DMS53 treated with DMSO at 0.1 percent for 48 hours (cell line): ENCODE measurements around the gene CHAC1.
A peak's percentile ranks its signal among the peaks of the same experiment; 100 is the strongest.
"Not testable (repeated sequence)": the region's sequence is repeated elsewhere in the genome, so short reads cannot be mapped to it uniquely, and the experiment has no call there.

Experiments
- DNase-seq: peaks from one replicate; lab custom pipeline; 2025; ENCODE audit not compliant: unreplicated experiment; lab: John Stamatoyannopoulos, UW

CHAC1 gene

GRCh38 chr15:40936709-40937666 lies 16.3 kb upstream of the CHAC1 start:
- no peak for DNase-seq

DNA sequence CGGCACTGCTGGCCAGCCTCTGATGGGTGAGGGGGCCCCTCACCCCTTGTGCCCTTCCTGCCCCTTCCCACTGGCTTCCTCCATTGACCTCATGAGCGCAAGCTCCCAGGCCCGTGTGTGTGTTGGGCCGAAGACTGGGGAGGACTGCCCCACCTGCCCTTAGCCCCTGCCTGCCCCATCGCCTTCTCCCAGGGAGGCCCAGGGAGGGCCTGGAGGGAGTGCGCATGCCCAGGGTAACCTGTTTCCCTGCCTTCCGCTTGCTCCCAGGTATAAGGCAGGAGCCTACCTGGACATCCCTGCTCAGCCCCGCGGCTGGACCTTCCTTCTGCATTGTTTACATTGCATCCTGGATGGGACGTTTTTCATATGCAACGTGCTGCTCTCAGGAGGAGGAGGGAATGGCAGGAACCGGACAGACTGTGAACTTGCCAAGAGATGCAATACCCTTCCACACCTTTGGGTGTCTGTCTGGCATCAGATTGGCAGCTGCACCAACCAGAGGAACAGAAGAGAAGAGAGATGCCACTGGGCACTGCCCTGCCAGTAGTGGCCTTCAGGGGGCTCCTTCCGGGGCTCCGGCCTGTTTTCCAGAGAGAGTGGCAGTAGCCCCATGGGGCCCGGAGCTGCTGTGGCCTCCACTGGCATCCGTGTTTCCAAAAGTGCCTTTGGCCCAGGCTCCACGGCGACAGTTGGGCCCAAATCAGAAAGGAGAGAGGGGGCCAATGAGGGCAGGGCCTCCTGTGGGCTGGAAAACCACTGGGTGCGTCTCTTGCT lies 15.3 kb upstream of the CHAC1 start:
- DNase-seq = no peak

DNA sequence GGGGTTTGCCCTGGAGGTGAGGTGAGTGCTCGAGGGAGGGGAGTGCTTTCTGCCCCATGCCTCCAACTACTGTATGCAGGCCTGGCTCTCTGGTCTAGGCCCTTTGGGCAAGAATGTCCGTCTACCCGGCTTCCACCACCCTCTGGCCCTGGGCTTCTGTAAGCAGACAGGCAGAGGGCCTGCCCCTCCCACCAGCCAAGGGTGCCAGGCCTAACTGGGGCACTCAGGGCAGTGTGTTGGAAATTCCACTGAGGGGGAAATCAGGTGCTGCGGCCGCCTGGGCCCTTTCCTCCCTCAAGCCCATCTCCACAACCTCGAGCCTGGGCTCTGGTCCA lies 14.8 kb upstream of the CHAC1 start:
- no peak for DNase-seq

- no peak for DNase-seq
Observed at GRCh38 chr15:40940296-40940801, 12.9 kb upstream of the CHAC1 start.

- no peak for DNase-seq
Observed at GRCh38 chr15:40941068-40941527, 12.2 kb upstream of the CHAC1 start.

GRCh38 chr15:40941528-40942336 lies 11.5 kb upstream of the CHAC1 start:
- peak; percentile 84 for DNase-seq

DNA sequence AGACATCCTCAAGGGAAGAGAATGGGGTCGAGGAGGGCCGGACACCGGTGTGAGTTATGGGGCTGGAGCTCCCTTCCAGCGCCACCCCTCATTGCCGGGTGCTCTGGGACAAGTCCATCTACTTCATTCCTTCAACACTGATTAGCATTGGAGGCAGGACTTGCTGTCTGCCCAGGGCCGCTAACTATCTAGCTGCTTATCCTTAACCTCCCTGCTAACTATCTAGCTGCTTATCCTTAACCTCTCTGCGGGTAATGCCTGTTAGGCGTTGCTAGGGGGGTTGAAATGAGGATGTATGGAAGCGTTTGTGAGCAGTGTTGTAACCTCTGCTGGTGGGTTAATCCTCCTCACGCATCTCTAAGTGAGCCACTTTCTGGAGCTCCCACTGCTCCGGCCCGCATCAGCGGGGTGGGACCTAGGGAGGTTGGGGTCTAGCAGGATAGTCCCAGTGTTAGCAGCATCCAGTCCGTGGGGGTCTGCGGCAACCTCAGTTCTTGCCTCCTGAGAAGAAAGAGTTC lies 10.9 kb upstream of the CHAC1 start:
- no peak for DNase-seq

DNA sequence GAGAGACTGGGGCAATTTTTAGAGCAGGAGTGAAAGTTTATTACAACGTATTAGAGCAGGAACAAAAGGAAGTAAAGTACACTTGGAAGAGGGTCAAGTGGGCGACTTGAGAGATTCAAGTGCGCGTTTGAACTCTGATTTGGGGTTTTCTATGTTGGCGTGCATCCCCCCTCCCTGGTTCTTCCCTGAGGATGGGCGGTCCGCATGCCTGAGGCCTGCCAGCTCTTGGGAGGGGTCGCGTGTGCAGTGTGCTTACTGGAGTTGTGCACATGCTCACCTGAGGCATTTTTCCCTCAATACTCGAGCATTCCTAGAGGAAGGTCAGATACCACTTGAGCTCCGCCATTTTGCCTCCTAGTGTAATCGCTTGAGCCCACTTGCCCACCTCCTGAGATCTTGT lies 10.4 kb upstream of the CHAC1 start:
- no peak for DNase-seq

DNA sequence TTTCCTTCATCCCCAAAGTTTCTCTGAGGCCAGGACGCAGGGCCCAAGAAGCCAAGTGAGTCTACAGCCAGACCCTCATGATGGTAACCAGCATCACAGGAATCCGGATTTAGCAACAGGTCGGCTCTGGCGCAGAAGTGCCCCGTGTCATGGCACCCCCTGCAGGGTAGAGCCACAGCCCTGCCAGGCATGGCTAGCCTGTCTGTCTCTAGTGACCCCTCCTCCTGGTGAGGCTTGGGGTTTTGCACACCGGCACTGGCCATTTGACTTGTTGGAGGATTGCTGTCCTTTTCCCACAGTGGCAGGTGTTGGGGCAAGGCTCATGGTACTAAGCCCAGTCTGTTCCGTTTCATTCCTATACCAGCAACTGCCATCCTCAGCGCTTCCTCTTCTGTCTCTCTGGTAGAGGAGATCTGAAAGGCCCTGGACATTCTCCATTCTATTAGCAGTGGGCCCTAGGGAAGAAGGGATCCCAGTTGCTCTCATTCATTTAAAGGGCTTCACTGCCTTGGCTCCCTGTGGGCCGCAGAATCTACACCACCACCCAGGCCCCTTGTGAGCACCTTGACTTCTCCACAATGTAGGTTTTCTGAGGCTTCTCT lies 9.4 kb upstream of the CHAC1 start:
- DNase-seq = no peak

DNA sequence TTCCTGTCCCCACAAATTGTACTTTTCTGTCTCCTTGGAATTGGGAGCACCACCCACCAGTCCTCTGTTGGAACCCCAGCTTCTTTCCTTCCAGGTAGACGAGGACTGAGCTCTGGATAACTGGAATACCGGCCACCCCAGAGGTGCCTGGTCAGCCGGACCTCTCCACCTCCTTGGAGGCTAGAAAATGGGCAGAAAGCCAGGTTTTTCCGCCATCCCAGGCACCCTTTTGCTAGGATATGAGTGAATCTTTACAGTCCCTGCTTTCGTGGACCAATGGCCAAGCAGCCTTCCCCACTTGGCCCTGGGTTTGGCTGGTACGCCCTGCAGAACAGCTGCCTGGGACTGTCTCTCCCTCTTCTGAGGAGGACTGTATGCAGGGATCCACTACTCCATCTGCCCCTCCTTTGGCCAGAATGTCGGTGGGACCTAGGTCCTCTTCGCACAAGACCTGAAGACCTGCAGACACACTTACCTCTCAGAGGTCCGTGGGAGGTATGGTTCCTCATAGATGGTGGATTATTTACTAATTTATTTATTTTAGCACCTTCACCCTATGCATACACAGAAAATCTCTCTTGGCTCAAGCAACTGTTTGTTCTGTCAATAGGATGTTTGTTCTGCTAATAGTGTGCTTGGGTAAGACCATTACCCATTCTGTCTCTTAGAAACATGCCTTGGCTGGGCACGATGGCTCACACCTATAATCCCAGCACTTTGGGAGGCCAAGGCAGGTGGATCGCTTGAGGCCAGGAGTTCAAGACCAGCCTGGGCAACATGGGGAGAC lies 8.6 kb upstream of the CHAC1 start:
- peak; percentile 77 for DNase-seq

DNA sequence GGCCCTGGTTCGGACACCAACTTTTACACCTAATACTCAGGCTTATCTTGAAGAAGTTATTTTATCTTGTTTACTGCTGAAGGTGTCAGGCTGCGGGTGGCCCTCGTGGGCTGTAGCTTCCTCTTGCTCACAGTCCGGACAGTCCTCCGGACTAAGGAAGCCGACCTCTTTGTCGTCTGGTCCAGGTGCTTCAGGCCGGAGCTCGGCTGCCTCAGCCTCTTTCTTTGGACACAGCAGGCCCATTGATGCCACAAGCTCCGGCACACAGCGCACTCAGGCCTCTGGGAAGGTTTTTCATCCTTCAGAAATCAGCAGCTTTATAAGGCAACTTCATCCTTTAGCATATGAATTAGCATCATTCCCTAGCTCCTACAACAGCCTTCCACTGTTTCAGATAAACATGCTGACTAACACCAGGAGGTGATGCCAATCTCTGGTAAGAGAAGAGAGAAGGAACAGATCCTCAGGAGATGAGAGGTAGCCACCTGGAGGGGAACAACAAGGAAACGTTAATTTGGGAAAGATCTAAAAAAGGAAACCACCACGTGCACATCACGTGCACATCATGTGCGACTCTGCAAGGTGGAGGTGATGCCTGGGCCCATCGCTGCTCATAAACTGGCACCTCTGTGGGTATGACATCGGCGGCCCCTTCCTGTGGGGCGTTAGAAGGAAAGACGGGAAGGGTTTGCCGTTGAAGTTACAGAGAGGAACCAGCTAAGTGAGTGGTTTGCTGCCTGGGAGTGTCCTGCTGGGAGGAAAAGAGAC lies 4.4 kb upstream of the CHAC1 start:
- no peak for DNase-seq

DNA sequence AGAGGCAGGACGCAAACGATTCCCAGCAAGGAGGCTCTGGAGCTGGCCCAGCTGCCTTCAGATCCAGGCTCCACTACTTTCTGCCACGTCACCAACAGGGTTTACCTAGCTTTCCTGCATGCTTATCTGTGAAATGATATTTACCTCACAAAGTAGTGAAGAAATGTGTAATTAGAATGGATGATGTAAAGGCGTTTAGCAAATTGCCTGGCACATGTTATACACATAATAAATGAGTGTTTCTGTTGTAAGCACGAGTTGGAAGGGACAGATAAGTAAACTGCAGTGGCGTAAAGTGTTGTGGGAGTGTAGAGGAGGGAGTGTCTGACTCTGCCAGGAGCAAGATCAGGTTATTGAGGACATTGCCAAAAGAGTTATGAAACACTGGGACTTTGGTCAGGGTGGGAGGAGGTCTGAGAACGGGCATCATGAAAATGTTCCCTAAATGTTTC lies 3.5 kb upstream of the CHAC1 start:
- no peak for DNase-seq

GRCh38 chr15:40951764-40952163 lies 1.5 kb upstream of the CHAC1 start:
- DNase-seq = no peak

DNA sequence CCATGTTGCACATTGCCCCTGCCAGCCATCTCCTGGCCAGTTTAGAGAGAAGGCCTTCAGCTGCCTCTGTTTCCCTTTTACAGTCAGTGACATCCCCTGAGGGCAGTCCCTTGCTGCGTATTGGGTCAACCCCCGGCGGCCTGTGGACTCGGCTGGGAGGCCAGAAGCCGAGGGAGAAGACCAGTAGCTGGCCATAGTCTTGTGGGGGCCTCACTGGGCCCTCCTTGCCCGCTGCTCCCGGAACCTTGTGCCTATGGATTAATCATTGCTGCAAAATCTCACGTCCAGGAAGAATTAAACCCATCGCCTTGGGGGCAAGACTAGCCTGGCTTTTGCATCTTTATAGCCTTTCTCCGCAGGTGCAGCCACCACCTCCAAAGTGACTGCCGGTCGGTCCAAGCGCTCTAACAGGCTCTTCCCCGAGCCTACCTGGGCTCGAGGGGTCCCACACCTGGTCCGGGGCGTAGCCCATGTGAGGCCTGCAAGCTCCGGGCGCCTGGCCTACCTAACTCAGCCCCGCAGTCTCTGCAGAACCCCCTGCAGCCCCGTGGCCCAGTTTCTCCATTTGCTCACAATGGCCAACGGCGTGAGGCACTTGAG lies 870 bp upstream of the CHAC1 start:
- DNase-seq = no peak

DNA sequence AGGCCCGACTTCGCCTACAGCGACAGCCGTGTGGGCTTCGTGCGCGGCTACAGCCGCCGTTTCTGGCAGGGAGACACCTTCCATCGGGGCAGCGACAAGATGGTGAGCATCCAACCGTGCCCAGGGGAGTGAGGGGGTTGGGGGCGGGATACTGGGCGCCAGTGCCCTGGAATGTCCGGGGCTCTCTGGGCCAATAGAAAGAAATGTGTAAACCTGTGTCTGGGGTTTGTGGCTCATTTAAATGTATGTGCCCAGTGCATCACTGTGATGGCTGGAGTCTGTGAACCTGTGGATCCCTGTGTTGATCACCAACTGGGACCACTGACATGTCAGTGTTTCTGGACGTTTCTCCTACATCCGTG lies 423 bp downstream of the CHAC1 start:
- DNase-seq = no peak

- not testable (repeated sequence) for DNase-seq
Observed at GRCh38 chr15:40954158-40954848, 1.0 kb downstream of the CHAC1 start.

GRCh38 chr15:40955141-40955903 lies 2.1 kb downstream of the CHAC1 start:
- no peak for DNase-seq
